ENCODE results near the gene MDH1. TPM values are rescaled to one million over a fixed set of nuclear protein-coding genes. Genes with fewer than 3 reads are reported as not detected.
"Not testable (repeated sequence)": the region's sequence is repeated elsewhere in the genome, so short reads cannot be mapped to it uniquely, and the experiment has no call there.

Gene MDH1
- total and polyA plus RNA-seq, 4 donors, result 225 to 458 (median 401) TPM

- Histone ChIP-seq H3K4me3 (ENCODE audit: low read depth, low read length) (no peak overlapping the region), H3K36me3 (ENCODE audit: control insufficient read depth, insufficient read depth, low read length) (peaks cover 20% of the 10 kb centered on the region)
- no CpG with 5 or more reads among the region's 1 CpG for WGBS (ENCODE audit: insufficient coverage)
Measured at GRCh38 chr2:63600881-63601460, 12.2 kb downstream of the MDH1 start.

GRCh38 chr2:63604666-63605065 is 15.9 kb downstream of the MDH1 start:
- DNase-seq (ENCODE audit: low read depth in 4 of 6, low spot score in 6 of 6), result no peak
- no peaks in the 10 kb centered on the region for H3K4me1 ChIP-seq (ENCODE audit: control insufficient read depth, insufficient read depth, low read length)
- H3K27ac ChIP-seq (ENCODE audit: low read depth, low read length), result no peak overlapping the region
- H3K27me3 ChIP-seq (ENCODE audit: control insufficient read depth, insufficient read depth, low read length), result no peaks in the 10 kb centered on the region
- H3K4me3 ChIP-seq (ENCODE audit: low read depth, low read length), result no peak overlapping the region
- H3K9me3 ChIP-seq (ENCODE audit: control insufficient read depth, insufficient read depth, low read length), result no peaks in the 10 kb centered on the region
- peaks cover 30% of the 10 kb centered on the region for H3K36me3 ChIP-seq (ENCODE audit: control insufficient read depth, insufficient read depth, low read length)
- 93% methylated on average over 4 of the region's 4 CpGs for WGBS (ENCODE audit: insufficient coverage)

More at GRCh38 chr2:63600881-63601460, 12.2 kb downstream of the MDH1 start:
- DNase-seq (ENCODE audit: low read depth in 4 of 6, low spot score in 6 of 6), result no peak
- H3K9me3 ChIP-seq (ENCODE audit: control insufficient read depth, insufficient read depth, low read length), result no peaks in the 10 kb centered on the region
- H3K4me1 ChIP-seq (ENCODE audit: control insufficient read depth, insufficient read depth, low read length), result no peaks in the 10 kb centered on the region
- H3K27ac ChIP-seq (ENCODE audit: low read depth, low read length), result no peak overlapping the region
- no peaks in the 10 kb centered on the region for H3K27me3 ChIP-seq (ENCODE audit: control insufficient read depth, insufficient read depth, low read length)

- H3K4me1 ChIP-seq (ENCODE audit: control insufficient read depth, insufficient read depth, low read length); H3K4me3 ChIP-seq (ENCODE audit: low read depth, low read length); H3K27me3 ChIP-seq (ENCODE audit: control insufficient read depth, insufficient read depth, low read length); H3K9me3 ChIP-seq (ENCODE audit: control insufficient read depth, insufficient read depth, low read length); H3K27ac ChIP-seq (ENCODE audit: low read depth, low read length); DNase-seq (ENCODE audit: low read depth in 4 of 6, low spot score in 6 of 6): not testable (repeated sequence)
- H3K36me3 ChIP-seq (ENCODE audit: control insufficient read depth, insufficient read depth, low read length), result peaks cover 21% of the 10 kb centered on the region
- 72% methylated on average over 5 of the region's 8 CpGs for WGBS (ENCODE audit: insufficient coverage)
Measured at GRCh38 chr2:63608865-63609264, 20.1 kb downstream of the MDH1 start.

- Histone ChIP-seq H3K9me3 (ENCODE audit: control insufficient read depth, insufficient read depth, low read length) (no peaks in the 10 kb centered on the region), H3K27me3 (ENCODE audit: control insufficient read depth, insufficient read depth, low read length) (no peaks in the 10 kb centered on the region), H3K27ac (ENCODE audit: low read depth, low read length) (no peak overlapping the region), H3K4me3 (ENCODE audit: low read depth, low read length) (no peak overlapping the region), H3K4me1 (ENCODE audit: control insufficient read depth, insufficient read depth, low read length) (no peaks in the 10 kb centered on the region), H3K36me3 (ENCODE audit: control insufficient read depth, insufficient read depth, low read length) (peaks cover 12% of the 10 kb centered on the region)
- no peak for DNase-seq (ENCODE audit: low read depth in 4 of 6, low spot score in 6 of 6)
- WGBS (ENCODE audit: insufficient coverage), result 96% methylated on average over 3 of the region's 4 CpGs
Measured at GRCh38 chr2:63610525-63610924, 21.8 kb downstream of the MDH1 start.

GRCh38 chr2:63613391-63613901 is 24.7 kb downstream of the MDH1 start:
- DNase-seq (ENCODE audit: low read depth in 4 of 6, low spot score in 6 of 6), result peak in 1 of 6 donors; percentile 20
- no CpG with 5 or more reads among the region's 2 CpGs for WGBS (ENCODE audit: insufficient coverage)
- Histone ChIP-seq H3K27me3 (ENCODE audit: control insufficient read depth, insufficient read depth, low read length) (no peaks in the 10 kb centered on the region), H3K27ac (ENCODE audit: low read depth, low read length) (no peak overlapping the region), H3K4me1 (ENCODE audit: control insufficient read depth, insufficient read depth, low read length) (no peaks in the 10 kb centered on the region), H3K9me3 (ENCODE audit: control insufficient read depth, insufficient read depth, low read length) (no peaks in the 10 kb centered on the region), H3K36me3 (ENCODE audit: control insufficient read depth, insufficient read depth, low read length) (no peaks in the 10 kb centered on the region), H3K4me3 (ENCODE audit: low read depth, low read length) (no peak overlapping the region)

- Histone ChIP-seq H3K27ac (ENCODE audit: low read depth, low read length) (no peak overlapping the region), H3K9me3 (ENCODE audit: control insufficient read depth, insufficient read depth, low read length) (no peaks in the 10 kb centered on the region), H3K4me3 (ENCODE audit: low read depth, low read length) (no peak overlapping the region), H3K36me3 (ENCODE audit: control insufficient read depth, insufficient read depth, low read length) (no peaks in the 10 kb centered on the region), H3K4me1 (ENCODE audit: control insufficient read depth, insufficient read depth, low read length) (no peaks in the 10 kb centered on the region), H3K27me3 (ENCODE audit: control insufficient read depth, insufficient read depth, low read length) (no peaks in the 10 kb centered on the region)
- no CpG with 5 or more reads among the region's 2 CpGs for WGBS (ENCODE audit: insufficient coverage)
- DNase-seq (ENCODE audit: low read depth in 4 of 6, low spot score in 6 of 6), result no peak
Measured at GRCh38 chr2:63614448-63614968, 25.7 kb downstream of the MDH1 start.

- no peaks in the 10 kb centered on the region for H3K27me3 ChIP-seq (ENCODE audit: control insufficient read depth, insufficient read depth, low read length)
Measured at GRCh38 chr2:63614983-63615945, 26.5 kb downstream of the MDH1 start.

GRCh38 chr2:63617366-63617765 is 28.6 kb downstream of the MDH1 start:
- WGBS (ENCODE audit: insufficient coverage), result no CpG with 5 or more reads among the region's 1 CpG
- Histone ChIP-seq H3K27ac (ENCODE audit: low read depth, low read length) (no peak overlapping the region), H3K9me3 (ENCODE audit: control insufficient read depth, insufficient read depth, low read length) (no peaks in the 10 kb centered on the region)

More at GRCh38 chr2:63614983-63615945, 26.5 kb downstream of the MDH1 start:
- WGBS (ENCODE audit: insufficient coverage), result 47% methylated on average over 3 of the region's 9 CpGs
- no peak overlapping the region for H3K27ac ChIP-seq (ENCODE audit: low read depth, low read length)
- H3K4me1 ChIP-seq (ENCODE audit: control insufficient read depth, insufficient read depth, low read length), result no peaks in the 10 kb centered on the region
- no peak overlapping the region for H3K4me3 ChIP-seq (ENCODE audit: low read depth, low read length)
- no peaks in the 10 kb centered on the region for H3K36me3 ChIP-seq (ENCODE audit: control insufficient read depth, insufficient read depth, low read length)
- no peak for DNase-seq (ENCODE audit: low read depth in 4 of 6, low spot score in 6 of 6)
- no peaks in the 10 kb centered on the region for H3K9me3 ChIP-seq (ENCODE audit: control insufficient read depth, insufficient read depth, low read length)

GRCh38 chr2:63619328-63619727 is 30.6 kb downstream of the MDH1 start:
- Histone ChIP-seq H3K27me3 (ENCODE audit: control insufficient read depth, insufficient read depth, low read length) (no peaks in the 10 kb centered on the region), H3K4me3 (ENCODE audit: low read depth, low read length) (no peak overlapping the region), H3K36me3 (ENCODE audit: control insufficient read depth, insufficient read depth, low read length) (no peaks in the 10 kb centered on the region), H3K4me1 (ENCODE audit: control insufficient read depth, insufficient read depth, low read length) (no peaks in the 10 kb centered on the region), H3K27ac (ENCODE audit: low read depth, low read length) (no peak overlapping the region), H3K9me3 (ENCODE audit: control insufficient read depth, insufficient read depth, low read length) (no peaks in the 10 kb centered on the region)
- no peak for DNase-seq (ENCODE audit: low read depth in 4 of 6, low spot score in 6 of 6)
- 80% methylated on average over 1 of the region's 2 CpGs for whole genome bisulfite sequencing (ENCODE audit: insufficient coverage)

More at GRCh38 chr2:63617366-63617765, 28.6 kb downstream of the MDH1 start:
- Histone ChIP-seq H3K36me3 (ENCODE audit: control insufficient read depth, insufficient read depth, low read length) (no peaks in the 10 kb centered on the region), H3K27me3 (ENCODE audit: control insufficient read depth, insufficient read depth, low read length) (no peaks in the 10 kb centered on the region), H3K4me3 (ENCODE audit: low read depth, low read length) (no peak overlapping the region), H3K4me1 (ENCODE audit: control insufficient read depth, insufficient read depth, low read length) (no peaks in the 10 kb centered on the region)
- peak in 1 of 6 donors; percentile 57 for DNase-seq (ENCODE audit: low read depth in 4 of 6, low spot score in 6 of 6)
